ENCODE results near the gene DDX18.

DDX18 gene

GRCh38 chr2:117835990-117836760 lies 21.7 kb downstream of the DDX18 start:
- DNase-seq: peak; percentile 72

GRCh38 chr2:117845304-117845703 lies 30.8 kb downstream of the DDX18 start:
- no peak for DNase-seq

DNA sequence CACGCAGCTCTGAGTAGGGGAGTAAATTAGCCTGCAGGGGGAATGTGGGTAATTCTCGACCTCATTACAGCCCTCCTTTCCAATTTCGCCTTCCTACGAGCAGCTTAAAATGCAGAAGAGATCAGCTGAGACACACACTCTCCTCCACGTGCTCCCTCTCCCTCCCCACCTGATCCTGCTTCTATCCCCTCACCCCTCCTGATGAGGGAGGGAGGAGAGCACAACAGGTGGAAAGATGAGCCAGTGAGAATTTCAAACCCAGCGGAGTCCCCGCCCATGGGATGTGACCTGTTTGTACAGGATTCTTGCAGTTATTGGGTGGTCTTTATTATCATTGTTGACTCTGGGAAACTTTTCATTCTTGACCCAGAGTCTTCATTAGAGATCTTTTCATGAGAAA lies 35.5 kb downstream of the DDX18 start:
- no peak for DNase-seq

DNA sequence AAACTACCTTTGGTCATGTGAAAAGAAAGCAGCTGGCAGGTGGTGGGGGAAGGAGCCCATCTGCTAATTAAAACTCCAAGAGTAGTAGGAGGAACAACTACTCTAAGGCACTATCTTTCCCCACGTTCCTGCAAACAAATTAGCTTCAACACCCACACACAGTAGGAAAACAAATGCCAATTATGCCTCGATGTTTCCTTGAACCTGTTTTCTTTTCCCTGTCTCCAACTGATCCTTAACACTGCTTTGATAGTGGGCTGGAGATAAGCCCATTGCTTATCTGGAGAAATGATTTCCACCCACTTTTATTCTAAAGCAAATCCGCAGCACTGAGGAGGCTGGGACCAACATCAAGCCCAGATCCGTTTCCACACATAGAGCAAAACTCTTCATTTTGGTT lies 36.0 kb downstream of the DDX18 start:
- DNase-seq: no peak

DNA sequence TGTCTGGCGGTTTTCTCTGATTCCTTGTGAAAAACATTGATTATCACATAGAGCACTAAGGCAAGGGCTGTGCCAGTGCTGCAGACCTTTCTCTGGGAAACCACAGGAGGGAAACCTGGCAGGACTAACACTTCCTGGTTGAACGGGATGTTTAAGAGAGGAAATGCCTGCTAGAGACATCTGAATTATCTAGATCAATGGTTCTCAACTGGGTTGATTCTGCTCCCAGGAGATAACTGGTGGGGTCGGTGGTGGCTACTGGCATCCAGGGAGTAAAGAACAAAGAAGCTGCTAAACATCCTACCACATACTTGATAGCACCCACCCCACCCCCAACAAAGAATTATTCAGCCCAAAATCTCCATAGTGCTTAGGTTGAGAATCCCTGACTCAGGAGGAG lies 37.5 kb downstream of the DDX18 start:
- DNase-seq: no peak

GRCh38 chr2:117853316-117853715 lies 38.8 kb downstream of the DDX18 start:
- no peak for DNase-seq

GRCh38 chr2:117853873-117854272 lies 39.4 kb downstream of the DDX18 start:
- no peak for DNase-seq

GRCh38 chr2:117854610-117855009 lies 40.1 kb downstream of the DDX18 start:
- DNase-seq: no peak

- DNase-seq: no peak
Measured at GRCh38 chr2:117855886-117856285, 41.4 kb downstream of the DDX18 start.

DNA sequence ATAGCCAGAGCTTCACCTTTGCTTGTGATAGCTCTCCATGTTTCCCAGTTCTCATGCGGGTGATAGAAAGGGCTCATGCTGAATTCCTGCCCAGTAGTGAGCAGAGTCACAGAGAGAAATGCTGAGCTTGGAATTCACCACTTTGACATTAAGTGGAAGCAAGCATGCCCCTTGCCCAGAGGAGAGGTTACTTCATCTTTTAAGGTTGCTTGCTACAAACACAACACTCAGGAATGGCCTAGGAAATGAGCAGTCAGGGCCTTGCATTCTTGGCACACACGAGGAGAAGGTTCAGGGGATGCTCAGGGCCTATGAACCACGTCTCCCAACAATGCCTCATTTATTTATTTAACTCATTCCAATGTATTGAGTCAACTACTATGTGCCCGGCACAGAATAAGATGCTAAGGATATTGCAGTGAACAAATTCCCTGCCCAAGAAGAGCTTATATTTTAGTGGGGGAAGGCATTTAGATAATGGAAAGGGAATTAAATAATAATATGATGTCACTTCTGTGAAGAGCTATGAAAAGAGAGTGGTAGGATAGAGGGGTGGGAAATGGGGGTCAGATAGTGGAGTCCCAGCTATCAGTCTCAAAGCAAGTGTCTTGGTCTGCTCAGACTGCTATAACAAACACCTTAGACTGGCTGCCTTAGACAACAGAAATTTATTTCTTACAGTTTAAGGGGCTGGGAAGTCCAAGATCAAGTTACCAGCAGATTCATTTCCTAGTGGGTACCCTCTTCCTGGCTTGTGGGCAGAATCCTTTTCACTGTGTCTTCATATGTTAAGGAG lies 42.1 kb downstream of the DDX18 start:
- DNase-seq: no peak

GRCh38 chr2:117858336-117858735 lies 43.8 kb downstream of the DDX18 start:
- no peak for DNase-seq

DNA sequence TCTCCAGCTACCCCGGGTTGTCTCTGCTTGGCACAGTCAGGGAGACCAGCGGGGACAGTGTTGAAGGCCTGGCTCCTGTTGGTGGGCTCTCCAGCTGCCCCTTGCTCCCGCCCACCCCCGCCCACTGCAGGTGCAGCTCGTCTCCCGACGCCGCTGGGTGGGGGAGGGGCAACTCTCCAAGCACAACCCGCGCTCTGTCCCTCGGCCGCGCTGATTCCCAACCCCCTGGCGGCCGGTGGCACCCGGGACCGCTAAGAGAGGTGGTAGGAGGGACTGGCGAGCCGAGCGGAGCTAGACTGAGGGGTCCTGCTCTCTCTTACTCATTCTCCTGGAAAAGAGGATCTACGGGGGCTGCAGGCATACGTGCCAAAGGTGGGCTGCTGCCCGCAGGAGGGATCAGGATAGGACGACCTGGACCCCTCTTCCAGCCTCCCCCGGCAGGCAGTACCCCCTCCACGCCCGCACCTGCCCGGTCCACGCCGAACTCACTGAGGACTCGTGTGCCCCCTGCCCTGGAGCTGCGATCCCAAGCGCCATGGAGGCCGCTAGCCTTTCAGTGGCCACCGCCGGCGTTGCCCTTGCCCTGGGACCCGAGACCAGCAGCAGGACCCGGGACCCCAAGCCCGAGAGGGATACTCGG lies 44.5 kb downstream of the DDX18 start:
- no peak for DNase-seq

DNA sequence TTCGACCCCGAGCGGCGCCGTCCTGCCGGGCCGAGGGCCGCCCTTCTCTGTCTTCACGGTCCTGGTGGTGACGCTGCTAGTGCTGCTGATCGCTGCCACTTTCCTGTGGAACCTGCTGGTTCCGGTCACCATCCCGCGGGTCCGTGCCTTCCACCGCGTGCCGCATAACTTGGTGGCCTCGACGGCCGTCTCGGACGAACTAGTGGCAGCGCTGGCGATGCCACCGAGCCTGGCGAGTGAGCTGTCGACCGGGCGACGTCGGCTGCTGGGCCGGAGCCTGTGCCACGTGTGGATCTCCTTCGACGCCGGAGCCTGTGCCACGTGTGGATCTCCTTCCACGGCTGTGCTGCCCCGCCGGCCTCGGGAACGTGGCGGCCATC lies 45.0 kb downstream of the DDX18 start:
- no peak for DNase-seq

- DNase-seq: no peak
Measured at GRCh38 chr2:117859924-117860647, 45.6 kb downstream of the DDX18 start.

DNA sequence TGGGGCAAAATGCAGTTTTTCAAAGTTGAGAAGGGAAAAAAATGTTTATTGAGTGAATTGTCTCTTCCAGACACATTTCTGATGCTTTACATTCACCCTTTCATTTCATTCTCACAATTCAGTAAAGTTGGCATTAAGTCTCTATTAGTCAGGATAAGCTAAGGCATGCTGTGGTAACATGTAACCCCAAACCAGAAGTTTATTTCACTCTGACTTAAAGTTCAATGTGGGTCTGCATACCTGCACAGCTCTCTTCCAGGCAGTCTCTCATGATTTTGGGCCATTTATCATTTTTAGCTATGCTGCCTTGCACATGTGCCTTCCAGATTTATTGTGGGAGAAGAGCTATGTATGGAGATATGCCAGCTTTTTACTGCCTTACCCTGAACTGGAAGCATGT lies 48.0 kb downstream of the DDX18 start:
- DNase-seq: no peak

- no peak for DNase-seq
Measured at GRCh38 chr2:117875786-117876185, 61.3 kb downstream of the DDX18 start.

DNA sequence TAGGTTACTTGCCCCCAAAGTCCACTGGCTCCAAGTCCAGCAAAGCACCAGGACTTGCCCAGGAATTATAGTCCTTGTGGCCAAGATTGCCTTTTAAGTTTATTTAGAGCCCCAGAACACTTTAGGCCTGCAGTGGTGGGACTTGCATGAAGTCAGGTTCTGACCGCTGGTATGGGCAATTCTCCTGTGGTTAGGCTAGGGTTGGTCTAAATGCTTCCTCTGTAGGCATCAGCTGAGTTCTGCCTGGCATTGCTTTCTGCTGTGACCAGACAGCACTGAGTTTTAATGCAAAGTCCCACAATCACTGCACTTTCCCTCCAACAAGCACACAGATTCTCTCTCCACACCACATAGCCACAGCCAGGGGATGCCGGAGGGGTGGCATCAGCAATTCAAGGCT lies 64.5 kb downstream of the DDX18 start:
- DNase-seq: no peak

All from stimulated activated CD4-positive, alpha-beta T cell treated with anti-CD3 and anti-CD28 coated beads, Interleukin-15, amount 100 ng/mL, for 24 hours (primary cell).